GM18498 (cell line): ENCODE measurements around the gene CNDP1.
"Not testable (repeated sequence)": the region's sequence is repeated elsewhere in the genome, so short reads cannot be mapped to it uniquely, and the experiment has no call there.

Experiments
- ATAC-seq: cut with Tn5 transposase; IDR thresholded peaks from one replicate; pipeline ENCODE4 v1.9.1; 2021; ENCODE audit warnings: mild to moderate bottlenecking, moderate library complexity; ENCODE audit not compliant: unreplicated experiment

Gene CNDP1

GRCh38 chr18:74519320-74520095 is 14.8 kb upstream of the CNDP1 start:
- no peak for ATAC-seq

GRCh38 chr18:74520096-74520833 is 14.0 kb upstream of the CNDP1 start:
- ATAC-seq: no peak

GRCh38 chr18:74521068-74521725 is 13.1 kb upstream of the CNDP1 start:
- no peak for ATAC-seq

- no peak for ATAC-seq
Measured at GRCh38 chr18:74522635-74523548, 11.4 kb upstream of the CNDP1 start.

GRCh38 chr18:74524097-74524496 is 10.2 kb upstream of the CNDP1 start:
- ATAC-seq: no peak

GRCh38 chr18:74524915-74525314 is 9.4 kb upstream of the CNDP1 start:
- not testable (repeated sequence) for ATAC-seq

- no peak for ATAC-seq
Measured at GRCh38 chr18:74525741-74526140, 8.6 kb upstream of the CNDP1 start.

- ATAC-seq: no peak
Measured at GRCh38 chr18:74526488-74526887, 7.8 kb upstream of the CNDP1 start.

GRCh38 chr18:74528478-74528877 is 5.8 kb upstream of the CNDP1 start:
- ATAC-seq: peak; percentile 73

- ATAC-seq: no peak
Measured at GRCh38 chr18:74528913-74529312, 5.4 kb upstream of the CNDP1 start.

- no peak for ATAC-seq
Measured at GRCh38 chr18:74529378-74529777, 4.9 kb upstream of the CNDP1 start.

- ATAC-seq: no peak
Measured at GRCh38 chr18:74529811-74530583, 4.3 kb upstream of the CNDP1 start.

- ATAC-seq: no peak
Measured at GRCh38 chr18:74530584-74530862, 3.8 kb upstream of the CNDP1 start.

GRCh38 chr18:74531043-74531442 is 3.3 kb upstream of the CNDP1 start:
- ATAC-seq: no peak

GRCh38 chr18:74532511-74533025 is 1.7 kb upstream of the CNDP1 start:
- no peak for ATAC-seq

- no peak for ATAC-seq
Measured at GRCh38 chr18:74533666-74534065, 634 bp upstream of the CNDP1 start.

GRCh38 chr18:74534981-74535649 is 815 bp downstream of the CNDP1 start:
- peak; percentile 62 for ATAC-seq

- no peak for ATAC-seq
Measured at GRCh38 chr18:74539289-74539688, 5.0 kb downstream of the CNDP1 start.

GRCh38 chr18:74540652-74541421 is 6.5 kb downstream of the CNDP1 start:
- no peak for ATAC-seq
